ENCODE measurements around the gene SFMBT2. TPM values are rescaled to one million over a fixed set of nuclear protein-coding genes. Genes with fewer than 3 reads are reported as not detected.

The SFMBT2 gene
- total RNA-seq, 4 donors from 2014 or later, result 7.6 to 15.4 (median 10.8) TPM

DNA sequence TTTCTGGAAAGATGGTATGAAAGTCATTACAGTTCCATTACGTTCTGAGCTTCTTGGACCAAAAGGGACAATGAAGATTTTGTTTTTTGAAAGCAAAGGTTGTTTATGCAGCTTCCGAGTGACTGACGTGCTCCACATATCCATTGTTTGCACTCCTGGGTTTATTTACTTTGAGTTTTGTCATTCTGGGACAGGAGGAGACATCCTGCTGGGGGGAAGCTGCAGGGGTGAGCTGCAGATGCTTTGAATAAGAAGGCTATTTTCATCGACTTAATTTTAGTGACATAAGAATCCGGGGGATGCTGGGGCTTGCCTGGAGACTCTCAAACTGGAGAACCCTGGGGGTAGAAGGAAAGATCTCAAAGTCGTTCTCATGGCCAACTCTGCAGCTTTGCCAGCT, 12.7 kb upstream of the SFMBT2 start:
- intact Hi-C loops (cut with DNase I), result no loop called here
- Histone ChIP-seq H3K4me3 (no peak overlapping the region), H3K27ac (replicated peaks in 1 of 4) (no peak overlapping the region), H3K36me3 (no peaks in the 10 kb centered on the region), H3K27me3 (peaks cover 0 to 19% (median 0%) of the 10 kb centered on the region in 4 donors), H3K9me3 (no peaks in the 10 kb centered on the region), H3K4me1 (no peaks in the 10 kb centered on the region)
- TF ChIP-seq, protein P1, sequence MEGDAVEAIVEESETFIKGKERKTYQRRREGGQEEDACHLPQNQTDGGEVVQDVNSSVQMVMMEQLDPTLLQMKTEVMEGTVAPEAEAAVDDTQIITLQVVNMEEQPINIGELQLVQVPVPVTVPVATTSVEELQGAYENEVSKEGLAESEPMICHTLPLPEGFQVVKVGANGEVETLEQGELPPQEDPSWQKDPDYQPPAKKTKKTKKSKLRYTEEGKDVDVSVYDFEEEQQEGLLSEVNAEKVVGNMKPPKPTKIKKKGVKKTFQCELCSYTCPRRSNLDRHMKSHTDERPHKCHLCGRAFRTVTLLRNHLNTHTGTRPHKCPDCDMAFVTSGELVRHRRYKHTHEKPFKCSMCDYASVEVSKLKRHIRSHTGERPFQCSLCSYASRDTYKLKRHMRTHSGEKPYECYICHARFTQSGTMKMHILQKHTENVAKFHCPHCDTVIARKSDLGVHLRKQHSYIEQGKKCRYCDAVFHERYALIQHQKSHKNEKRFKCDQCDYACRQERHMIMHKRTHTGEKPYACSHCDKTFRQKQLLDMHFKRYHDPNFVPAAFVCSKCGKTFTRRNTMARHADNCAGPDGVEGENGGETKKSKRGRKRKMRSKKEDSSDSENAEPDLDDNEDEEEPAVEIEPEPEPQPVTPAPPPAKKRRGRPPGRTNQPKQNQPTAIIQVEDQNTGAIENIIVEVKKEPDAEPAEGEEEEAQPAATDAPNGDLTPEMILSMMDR (IDR thresholded peaks at IDR 0.05), result no peak
- no peak for TF ChIP-seq POLR2A (IDR thresholded peaks at IDR 0.05; ENCODE audit: low read depth)
- no peak for TF ChIP-seq EP300 (IDR thresholded peaks at IDR 0.05)
- TF ChIP-seq POLR2AphosphoS5 (IDR thresholded peaks at IDR 0.05), result no peak
- 21% methylated on average over 6 of the region's 6 CpGs for WGBS
- DNase-seq (ENCODE audit: extremely low spot score), result no peak

DNA sequence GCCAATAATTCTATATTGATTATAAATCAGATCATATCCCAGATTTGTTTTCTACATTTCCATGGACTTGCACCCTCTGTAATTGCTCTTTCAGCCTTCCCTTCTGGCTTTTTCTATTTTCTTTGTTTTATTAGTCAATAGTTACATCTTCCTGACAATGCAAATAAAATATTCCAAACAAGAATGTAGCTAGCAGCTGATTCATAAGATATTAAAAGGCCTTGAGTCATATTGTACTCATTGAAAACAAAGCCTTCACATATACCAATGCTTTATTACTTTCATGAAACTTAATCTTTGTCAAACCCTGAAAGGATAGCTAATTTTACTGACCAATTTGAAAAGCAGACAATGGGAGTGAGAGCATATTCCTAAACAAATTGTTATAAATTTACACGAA, 10.7 kb upstream of the SFMBT2 start:
- Histone ChIP-seq H3K4me3 (no peak overlapping the region), H3K27me3 (peaks cover 0 to 19% (median 0%) of the 10 kb centered on the region in 4 donors), H3K36me3 (no peaks in the 10 kb centered on the region), H3K27ac (replicated peaks in 1 of 4) (no peak overlapping the region), H3K9me3 (no peaks in the 10 kb centered on the region), H3K4me1 (peaks cover 0 to 3% (median 0%) of the 10 kb centered on the region in 4 donors)
- intact Hi-C loops (cut with DNase I), result no loop called here
- no peak for DNase-seq (ENCODE audit: extremely low spot score)
- WGBS, result 70% methylated on average over 1 of the region's 1 CpG
- TF ChIP-seq EP300 (IDR thresholded peaks at IDR 0.05) (no peak), POLR2A (IDR thresholded peaks at IDR 0.05; ENCODE audit: low read depth) (no peak), POLR2AphosphoS5 (IDR thresholded peaks at IDR 0.05) (no peak)
- TF ChIP-seq, protein P1 (IDR thresholded peaks at IDR 0.05), result no peak

DNA sequence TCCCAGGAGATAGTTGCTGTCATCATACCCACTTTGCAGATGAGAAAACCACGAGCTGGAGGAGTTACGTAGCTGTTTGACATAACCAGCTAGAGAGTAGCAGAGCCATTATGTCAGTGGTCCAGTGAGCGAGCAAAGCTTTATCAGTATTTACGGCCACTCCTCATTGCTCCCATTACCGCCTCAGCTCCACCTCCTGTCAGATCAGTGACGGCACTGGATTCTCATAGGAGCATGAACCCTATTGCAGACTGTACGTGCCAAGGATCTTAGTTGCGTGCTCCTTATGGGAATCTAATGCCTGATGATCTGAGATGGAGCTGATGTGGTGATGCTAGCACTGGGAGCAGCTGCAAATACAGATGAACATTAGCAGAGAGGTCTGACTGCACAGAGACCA, 9.2 kb upstream of the SFMBT2 start:
- intact Hi-C loops (cut with DNase I), result loop anchor here (5.0 to 10.0 kb wide), 2 partner anchors 295 to 748 kb away; no protein-coding TSS in a partner anchor
- TF ChIP-seq EP300 (IDR thresholded peaks at IDR 0.05) (no peak), POLR2AphosphoS5 (IDR thresholded peaks at IDR 0.05) (no peak), POLR2A (IDR thresholded peaks at IDR 0.05; ENCODE audit: low read depth) (no peak)
- TF ChIP-seq, protein P1 (IDR thresholded peaks at IDR 0.05), result no peak
- Histone ChIP-seq H3K27ac (replicated peaks in 1 of 4) (no peak overlapping the region), H3K4me1 (peaks cover 0 to 3% (median 0%) of the 10 kb centered on the region in 4 donors), H3K36me3 (no peaks in the 10 kb centered on the region), H3K4me3 (no peak overlapping the region), H3K27me3 (peaks cover 0 to 19% (median 0%) of the 10 kb centered on the region in 4 donors), H3K9me3 (no peaks in the 10 kb centered on the region)
- WGBS, result 92% methylated on average over 8 of the region's 8 CpGs
- no peak for DNase-seq (ENCODE audit: extremely low spot score)

GRCh38 chr10:7417807-7418206, 7.0 kb upstream of the SFMBT2 start:
- 11% methylated on average over 1 of the region's 1 CpG for whole genome bisulfite sequencing
- H3K27ac ChIP-seq (replicated peaks in 1 of 4), result no peak overlapping the region
- H3K9me3 ChIP-seq, result no peaks in the 10 kb centered on the region

More at GRCh38 chr10:7417807-7418206, 7.0 kb upstream of the SFMBT2 start:
- peaks cover 0 to 16% (median 0%) of the 10 kb centered on the region in 4 donors for H3K27me3 ChIP-seq
- TF ChIP-seq EP300 (IDR thresholded peaks at IDR 0.05) (no peak), POLR2AphosphoS5 (IDR thresholded peaks at IDR 0.05) (no peak), POLR2A (IDR thresholded peaks at IDR 0.05; ENCODE audit: low read depth) (no peak)
- TF ChIP-seq, protein P1 (IDR thresholded peaks at IDR 0.05), result no peak
- intact Hi-C loops (cut with DNase I), result loop anchor here (5.0 to 10.0 kb wide), 2 partner anchors 293 to 746 kb away; no protein-coding TSS in a partner anchor
- peaks cover 3 to 7% (median 4%) of the 10 kb centered on the region in 4 donors for H3K4me1 ChIP-seq
- no peak for DNase-seq (ENCODE audit: extremely low spot score)
- no peak overlapping the region for H3K4me3 ChIP-seq
- no peaks in the 10 kb centered on the region for H3K36me3 ChIP-seq

Data from esophagus muscularis mucosa (tissue), 4 donors.